Esophagus squamous epithelium (tissue), 5 donors: ENCODE results near the gene PRKG1. TPM values are rescaled to one million over a fixed set of nuclear protein-coding genes. Genes with fewer than 3 reads are reported as not detected.

Source experiments
- DNase-seq: peaks from one replicate; lab custom pipeline; 2025; lab: John Stamatoyannopoulos, UW
- H3K27ac ChIP-seq, 4 donors: fragments of 200-600 bp; sonication (generic); one replicate each; pipeline ENCODE4 v1.5.1; 2016 to 2019; ENCODE audit warnings: mild to moderate bottlenecking in 1 of 4
- H3K27me3 ChIP-seq, 4 donors: fragments of 200-600 bp; sonication (generic); 1 replicate in 3 of 4; 2 replicates in 1 of 4; pipeline versions ENCODE4 v1.5.1 to v1.6.0; 2017 to 2021; ENCODE audit warnings: antibody characterized with exemption in 1 of 4
- H3K36me3 ChIP-seq, 3 donors: fragments of 200-600 bp; sonication (generic); one replicate each; pipeline ENCODE4 v1.5.1; 2016 to 2019
- H3K4me1 ChIP-seq, 3 donors: fragments of 200-600 bp; sonication (generic); one replicate each; pipeline ENCODE4 v1.5.1; 2017 to 2019
- H3K4me3 ChIP-seq, 4 donors: fragments of 200-600 bp; sonication (generic); 1 replicate in 3 of 4; 2 replicates in 1 of 4; pipeline ENCODE4 v1.5.1; 2016 to 2019; ENCODE audit warnings: mild to moderate bottlenecking in 2 of 4, moderate library complexity in 1 of 4
- H3K9me3 ChIP-seq, 3 donors: fragments of 200-600 bp; sonication (generic); one replicate each; pipeline ENCODE4 v1.5.1; 2016 to 2019
- POLR2A ChIP-seq, 4 donors: fragments of 450-650 bp; IDR thresholded peaks; one replicate each; pipeline ENCODE4 v1.6.1; 2017; ENCODE audit warnings: antibody characterized with exemption in 4 of 4, mild to moderate bottlenecking in 4 of 4, moderate library complexity in 3 of 4
- WGBS, 2 donors: methylation state at CpG; one replicate each; pipeline ENCODE4 v1.1.5; 2018; 5-methylcytosine and 5-hydroxymethylcytosine counted together
- intact Hi-C: fragments of 100-400 bp; cut with DNase I; formaldehyde crosslinking; loops from one replicate; pipeline ENCODE4 v1.15.0; 2022
- total RNA-seq, 4 donors: library from RNA; depleted of rRNA; stranded (reverse); fragments of >200 nt; gene quantifications; one replicate each; pipeline ENCODE4 v1.1.0, GENCODE V29; 2016
- TF ChIP-seq, protein P1 (sequence below), 6 experiments: fragments of 450-650 bp in 4 of 6; fragments of 200-600 bp in 2 of 6; sonication (generic) in 2 of 6; IDR thresholded peaks; one replicate each; pipeline ENCODE4 v1.5.1; 2016 to 2019; ENCODE audit warnings: antibody characterized with exemption in 6 of 6, mild to moderate bottlenecking in 4 of 6, moderate library complexity in 4 of 6
- donor health status: DM: yes; HTN: yes; CAD: no.

The PRKG1 gene
- total RNA-seq, 4 donors from 2014 or later, result 2.0 to 10.9 (median 3.8) TPM

DNA sequence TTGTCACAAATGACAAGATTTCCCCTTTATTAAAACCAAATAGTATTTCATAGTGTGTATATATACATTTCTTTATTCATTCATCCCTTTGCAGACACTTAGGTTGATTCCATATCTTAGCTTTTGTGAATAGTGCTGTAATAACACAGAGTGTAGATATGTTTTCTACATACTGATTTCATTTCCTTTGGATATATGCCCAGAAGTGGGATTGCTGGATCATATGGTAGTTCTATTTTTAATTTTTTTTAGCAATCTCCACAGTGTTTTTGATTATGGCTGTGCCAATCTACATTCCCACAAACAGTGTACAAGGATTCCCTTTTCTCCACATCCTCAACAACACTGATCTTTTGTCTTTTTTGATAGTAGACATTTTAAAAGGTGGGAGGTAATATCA is 578.7 kb downstream of the PRKG1 start:
- no peaks in the 10 kb centered on the region for H3K9me3 ChIP-seq
- H3K36me3 ChIP-seq, result no peaks in the 10 kb centered on the region
- DNase-seq, result no peak
- TF ChIP-seq POLR2A (IDR thresholded peaks at IDR 0.05), result no peak
- TF ChIP-seq, protein P1, sequence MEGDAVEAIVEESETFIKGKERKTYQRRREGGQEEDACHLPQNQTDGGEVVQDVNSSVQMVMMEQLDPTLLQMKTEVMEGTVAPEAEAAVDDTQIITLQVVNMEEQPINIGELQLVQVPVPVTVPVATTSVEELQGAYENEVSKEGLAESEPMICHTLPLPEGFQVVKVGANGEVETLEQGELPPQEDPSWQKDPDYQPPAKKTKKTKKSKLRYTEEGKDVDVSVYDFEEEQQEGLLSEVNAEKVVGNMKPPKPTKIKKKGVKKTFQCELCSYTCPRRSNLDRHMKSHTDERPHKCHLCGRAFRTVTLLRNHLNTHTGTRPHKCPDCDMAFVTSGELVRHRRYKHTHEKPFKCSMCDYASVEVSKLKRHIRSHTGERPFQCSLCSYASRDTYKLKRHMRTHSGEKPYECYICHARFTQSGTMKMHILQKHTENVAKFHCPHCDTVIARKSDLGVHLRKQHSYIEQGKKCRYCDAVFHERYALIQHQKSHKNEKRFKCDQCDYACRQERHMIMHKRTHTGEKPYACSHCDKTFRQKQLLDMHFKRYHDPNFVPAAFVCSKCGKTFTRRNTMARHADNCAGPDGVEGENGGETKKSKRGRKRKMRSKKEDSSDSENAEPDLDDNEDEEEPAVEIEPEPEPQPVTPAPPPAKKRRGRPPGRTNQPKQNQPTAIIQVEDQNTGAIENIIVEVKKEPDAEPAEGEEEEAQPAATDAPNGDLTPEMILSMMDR (IDR thresholded peaks at IDR 0.05), result no peak
- H3K4me3 ChIP-seq, result no peak overlapping the region
- no peak overlapping the region for H3K27ac ChIP-seq
- H3K4me1 ChIP-seq, result no peaks in the 10 kb centered on the region
- intact Hi-C loops, result no loop called here
- no peaks in the 10 kb centered on the region for H3K27me3 ChIP-seq

DNA sequence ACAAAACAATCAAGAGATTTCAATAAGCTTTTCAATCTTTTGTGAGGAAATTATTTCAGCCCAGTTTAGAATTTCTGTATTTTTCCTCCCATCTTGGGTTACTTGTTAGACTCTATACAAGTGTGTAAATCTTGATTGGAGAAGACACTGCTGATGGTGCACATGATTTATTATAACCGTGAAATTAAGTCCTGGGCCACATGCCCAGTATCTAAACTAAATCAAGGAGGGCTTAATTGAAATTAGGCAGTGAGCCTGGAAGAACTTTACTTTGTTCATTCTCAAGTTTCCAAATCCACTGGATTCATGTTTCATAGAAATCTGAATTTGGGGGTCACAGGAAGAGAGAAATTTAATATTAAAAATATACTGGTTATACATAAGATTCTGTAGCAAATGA is 580.6 kb downstream of the PRKG1 start:
- 46 to 57% methylated on average over 1 of the region's 1 CpG for WGBS, 2 donors
- no peak for DNase-seq
- TF ChIP-seq, protein P1 (IDR thresholded peaks at IDR 0.05), result no peak
- no peak for TF ChIP-seq POLR2A (IDR thresholded peaks at IDR 0.05)
- Histone ChIP-seq H3K4me1 (no peaks in the 10 kb centered on the region), H3K36me3 (no peaks in the 10 kb centered on the region), H3K27me3 (no peaks in the 10 kb centered on the region), H3K9me3 (no peaks in the 10 kb centered on the region), H3K4me3 (no peak overlapping the region), H3K27ac (no peak overlapping the region)
- intact Hi-C loops, result no loop called here

DNA sequence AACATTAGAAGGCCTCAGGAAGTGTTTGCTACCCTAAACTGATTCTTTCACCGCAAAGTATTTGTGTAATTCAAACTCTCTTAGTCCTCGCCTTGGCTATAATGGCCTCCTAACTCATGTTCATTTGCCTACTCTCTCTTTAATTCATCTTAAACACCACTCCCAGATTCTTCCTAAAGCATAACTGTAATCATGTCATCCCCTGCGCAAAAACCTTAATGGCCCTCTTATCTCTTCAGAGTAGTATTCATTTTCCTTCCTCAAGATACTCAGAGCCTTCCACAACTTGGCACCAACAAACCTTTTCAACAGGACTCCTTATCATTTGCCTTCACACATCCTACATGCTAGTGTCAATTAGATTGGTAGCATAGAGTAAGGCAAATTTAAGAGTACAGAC is 582.2 kb downstream of the PRKG1 start:
- Histone ChIP-seq H3K9me3 (no peaks in the 10 kb centered on the region), H3K4me1 (no peaks in the 10 kb centered on the region), H3K36me3 (no peaks in the 10 kb centered on the region), H3K27ac (no peak overlapping the region), H3K27me3 (no peaks in the 10 kb centered on the region), H3K4me3 (no peak overlapping the region)
- 82 to 95% methylated on average over 3 of the region's 3 CpGs for WGBS, 2 donors
- TF ChIP-seq, protein P1 (IDR thresholded peaks at IDR 0.05), result no peak
- intact Hi-C loops, result no loop called here
- DNase-seq, result no peak

DNA sequence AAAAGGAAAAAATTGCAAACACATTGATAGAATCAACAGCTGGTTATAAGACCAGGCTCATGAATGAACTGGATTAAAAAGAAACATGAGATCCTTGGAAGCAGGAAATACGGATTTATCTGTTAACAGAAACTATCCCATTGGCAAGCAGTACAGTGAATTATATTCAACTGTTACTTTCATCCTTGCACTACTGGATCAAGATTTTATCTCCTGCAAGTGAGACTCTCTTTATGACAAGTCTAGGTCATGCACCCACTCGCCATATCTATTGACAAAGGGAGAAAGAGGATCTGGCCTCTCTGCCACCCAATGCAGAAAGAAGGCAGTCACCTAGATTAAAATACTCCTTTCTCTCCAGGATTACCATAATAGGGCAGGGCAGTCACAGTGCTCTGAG is 583.7 kb downstream of the PRKG1 start:
- WGBS, 2 donors, result 32 to 40% methylated on average over 2 of the region's 2 CpGs
- intact Hi-C loops, result no loop called here

DNA sequence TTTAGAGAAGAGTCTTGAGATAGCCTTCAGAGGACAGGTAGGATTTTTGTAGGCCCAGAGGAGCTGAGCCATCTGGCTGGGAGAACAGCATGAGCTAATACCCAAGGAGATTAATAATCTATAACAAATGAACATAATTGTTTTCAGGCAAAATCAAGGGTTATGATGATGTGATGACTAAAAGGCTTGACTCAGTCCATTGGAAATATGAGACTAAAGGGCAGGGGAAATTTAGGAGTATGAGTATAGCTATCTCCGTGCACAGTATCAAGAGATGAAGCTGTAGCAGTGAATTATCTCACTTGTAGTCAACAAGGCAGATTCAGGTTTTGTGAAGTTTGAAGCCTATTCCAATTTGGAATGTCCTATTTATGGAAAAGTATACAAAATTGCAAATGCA is 585.1 kb downstream of the PRKG1 start:
- no peak for DNase-seq
- 82 to 88% methylated on average over 1 of the region's 1 CpG for whole genome bisulfite sequencing, 2 donors
- H3K4me3 ChIP-seq, result no peak overlapping the region
- H3K4me1 ChIP-seq, result no peaks in the 10 kb centered on the region
- H3K27ac ChIP-seq, result no peak overlapping the region
- H3K27me3 ChIP-seq, result no peaks in the 10 kb centered on the region
- H3K36me3 ChIP-seq, result no peaks in the 10 kb centered on the region
- no peaks in the 10 kb centered on the region for H3K9me3 ChIP-seq
- TF ChIP-seq POLR2A (IDR thresholded peaks at IDR 0.05), result no peak
- TF ChIP-seq, protein P1 (IDR thresholded peaks at IDR 0.05), result no peak
- intact Hi-C loops, result no loop called here

More for the DNA sequence above, 583.7 kb downstream of the PRKG1 start:
- Histone ChIP-seq H3K4me1 (no peaks in the 10 kb centered on the region), H3K36me3 (no peaks in the 10 kb centered on the region), H3K27ac (no peak overlapping the region), H3K27me3 (no peaks in the 10 kb centered on the region), H3K4me3 (no peak overlapping the region), H3K9me3 (no peaks in the 10 kb centered on the region)
- DNase-seq, result no peak
- TF ChIP-seq POLR2A (IDR thresholded peaks at IDR 0.05), result no peak
- TF ChIP-seq, protein P1 (IDR thresholded peaks at IDR 0.05), result no peak
